GM18507 (cell line): ENCODE data around the gene FAM83E.
"Not testable (repeated sequence)": the region's sequence is repeated elsewhere in the genome, so short reads cannot be mapped to it uniquely, and the experiment has no call there.

Experiments used
- DNase-seq: peaks from one replicate; pipeline ENCODE4 v3.0.0; 2011; ENCODE audit warnings: low read depth; ENCODE audit not compliant: insufficient read length; ENCODE audit errors: extremely low spot score
- FAIRE-seq: peaks from 2 replicates; lab custom pipeline; 2011; peaks lifted over from hg19 to GRCh38; lab: Jason Lieb, UNC

The FAM83E gene

DNA sequence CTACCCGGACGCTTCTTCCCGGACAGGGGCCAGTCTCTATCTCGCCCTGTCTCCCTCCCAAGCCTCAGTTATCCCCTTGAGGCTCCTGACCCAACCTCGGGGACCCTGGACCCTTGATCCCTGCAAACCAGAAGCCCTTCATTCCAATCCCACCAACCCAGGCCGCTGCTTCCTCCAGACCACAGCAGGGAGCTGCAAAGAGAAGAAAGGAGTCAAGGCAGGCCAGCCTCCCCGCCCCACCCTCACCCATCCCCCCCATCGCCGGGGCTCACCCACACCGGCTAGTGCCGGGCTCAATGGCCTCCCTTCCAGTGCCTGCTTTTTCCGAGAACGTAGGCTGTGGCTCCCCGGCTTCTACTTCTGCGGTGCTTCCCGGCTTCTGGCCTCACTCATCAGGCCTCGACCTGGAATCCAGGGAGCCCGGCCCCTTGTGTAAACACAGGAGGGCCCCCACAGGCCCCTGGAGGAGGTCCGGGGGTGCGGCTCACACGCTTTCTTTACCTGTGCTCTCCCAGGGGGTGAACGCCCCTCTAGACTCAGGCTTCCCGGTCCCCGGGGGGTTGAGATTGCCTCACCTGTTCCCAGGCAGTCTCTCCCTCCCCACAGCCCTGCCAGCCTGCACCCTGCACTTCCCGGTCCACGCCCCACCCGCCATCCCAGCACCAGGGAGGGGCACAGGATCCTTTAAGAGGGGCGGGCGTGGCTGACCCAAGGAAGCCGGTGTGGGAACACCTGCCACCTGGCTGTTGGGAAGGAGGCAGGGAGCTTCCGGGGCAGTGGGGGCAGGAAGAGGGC lies at the start of gene FAM83E:
TSS of gene FAM83E (minus strand) at position 641 of the 795 bp plus-strand sequence. CDS start 1,704 bp downstream, outside the sequence.
- DNase-seq = no peak

DNA sequence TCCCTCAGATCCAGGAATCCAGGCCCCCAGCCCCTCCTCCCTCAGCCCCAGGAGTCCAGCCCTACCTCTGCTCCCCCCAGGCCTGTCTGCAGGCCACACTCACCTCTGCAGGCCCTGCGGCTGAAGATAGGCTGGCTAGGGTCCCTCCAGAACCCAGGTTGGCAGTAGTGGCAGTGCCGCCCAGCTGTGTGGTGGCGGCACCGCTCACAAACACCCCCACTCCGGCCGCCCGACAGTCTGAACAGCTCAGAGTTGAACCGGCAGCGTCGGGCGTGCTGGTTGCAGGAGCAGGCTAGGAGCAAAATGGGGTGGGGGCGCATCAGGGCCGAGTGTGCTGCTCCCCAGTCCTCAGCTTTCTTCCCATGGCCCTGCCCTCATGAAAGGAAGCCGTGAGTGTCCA lies 49.6 kb upstream of the FAM83E start:
- FAIRE-seq (no peak), DNase-seq (no peak)

More for the DNA sequence above, at the start of gene FAM83E:
- FAIRE-seq = no peak

- no peak for DNase-seq
- no peak for FAIRE-seq
Observed at GRCh38 chr19:48663667-48664066, 48.8 kb upstream of the FAM83E start.

DNA sequence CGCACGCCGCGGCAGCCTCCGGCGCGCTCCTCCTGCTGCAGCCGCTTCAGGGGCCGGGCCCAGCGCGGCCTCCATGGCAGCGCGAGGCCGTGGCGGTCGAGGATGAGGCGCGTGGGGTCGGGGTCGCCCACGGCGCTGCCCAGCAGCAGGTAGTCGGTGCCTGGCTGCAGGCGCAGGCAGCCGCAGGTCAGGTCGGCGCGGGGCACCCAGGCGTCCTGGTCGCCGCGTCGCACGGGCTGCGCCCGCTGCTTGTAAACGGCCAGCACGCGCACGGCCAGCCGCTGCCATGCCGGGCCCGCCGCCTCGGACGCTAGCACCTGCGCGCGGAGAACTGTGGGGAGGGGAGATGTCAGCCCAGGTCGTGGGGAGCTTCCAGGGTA lies 46.8 kb upstream of the FAM83E start:
- DNase-seq (no peak), FAIRE-seq (no peak)

- peak; percentile 98 for DNase-seq
- FAIRE-seq = peak; percentile 98
Observed at GRCh38 chr19:48660852-48661710, 46.2 kb upstream of the FAM83E start.

DNA sequence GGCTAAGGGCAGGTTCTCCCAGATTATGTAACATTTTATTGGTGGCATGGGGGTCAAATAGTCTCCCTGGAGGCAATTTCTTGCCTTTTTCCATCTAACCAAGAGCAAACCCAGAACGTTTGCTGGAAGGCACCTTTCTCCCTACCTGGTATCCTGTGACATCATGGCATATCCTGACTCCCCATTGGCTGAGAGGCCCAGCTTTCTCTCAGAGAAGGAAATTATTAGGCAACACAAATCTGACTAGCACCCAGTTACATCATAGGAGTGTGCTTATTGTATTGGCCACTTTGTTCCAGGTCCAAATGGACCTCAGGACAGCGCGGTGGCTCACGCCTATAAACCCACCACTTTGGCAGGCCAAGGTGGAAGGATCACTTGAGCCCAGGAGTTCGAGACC lies 44.9 kb upstream of the FAM83E start:
- FAIRE-seq = peak; percentile 62

GRCh38 chr19:48658483-48658882 lies 43.6 kb upstream of the FAM83E start:
- DNase-seq (no peak), FAIRE-seq (no peak)

More for the DNA sequence above, 44.9 kb upstream of the FAM83E start:
- DNase-seq = no peak

GRCh38 chr19:48657828-48658227 lies 43.0 kb upstream of the FAM83E start:
- not testable (repeated sequence) for DNase-seq, FAIRE-seq

DNA sequence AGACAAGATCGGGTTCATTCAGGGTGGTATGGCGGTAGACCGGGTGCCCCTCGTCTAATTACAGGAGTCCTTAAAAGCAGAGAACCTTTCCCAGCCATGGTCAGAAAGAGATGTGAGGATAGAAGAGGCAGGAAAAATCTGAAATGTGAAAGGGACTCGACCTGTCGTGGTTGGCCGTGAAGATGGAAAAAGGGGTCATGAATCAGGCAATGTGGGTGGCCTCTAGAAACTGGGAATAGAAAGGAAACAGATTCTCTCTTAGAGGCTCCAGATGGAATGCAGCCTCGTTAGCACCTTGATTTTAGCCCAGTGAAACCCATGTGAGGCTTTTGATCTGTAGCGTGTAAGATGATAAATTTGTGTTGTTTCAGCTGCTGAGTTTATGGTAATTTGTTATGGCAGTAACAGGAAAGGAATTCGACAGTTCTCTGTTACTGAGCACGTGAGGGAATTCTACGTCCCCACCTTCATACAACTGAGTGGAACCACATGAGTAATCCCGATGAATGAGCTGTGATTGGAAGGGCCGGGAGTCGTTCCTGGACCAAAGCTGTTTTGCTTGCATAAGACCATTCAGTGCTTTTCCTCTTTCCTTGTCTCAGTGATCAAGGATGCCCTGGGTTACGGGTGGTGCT lies 42.1 kb upstream of the FAM83E start:
- FAIRE-seq (no peak), DNase-seq (no peak)

- FAIRE-seq (no peak), DNase-seq (no peak)
Observed at GRCh38 chr19:48654299-48655059, 39.6 kb upstream of the FAM83E start.

DNA sequence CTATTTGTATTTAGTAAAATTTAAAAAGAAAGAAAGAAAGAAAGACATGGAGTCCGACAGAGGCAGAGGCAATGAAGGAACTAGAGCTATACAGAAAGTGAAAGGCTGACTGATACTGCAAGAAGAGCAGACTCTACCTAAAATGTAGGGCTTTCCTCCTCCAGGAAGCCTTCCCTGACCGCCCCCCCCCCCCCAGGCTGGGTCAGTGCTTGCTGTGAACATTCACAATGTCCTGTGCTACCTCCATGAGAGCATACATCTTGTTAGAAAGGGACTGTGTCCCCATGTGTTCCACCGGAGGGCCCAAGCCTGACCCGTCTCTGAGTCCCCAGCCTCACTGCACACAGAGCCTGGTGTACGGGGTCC lies 36.8 kb upstream of the FAM83E start:
- FAIRE-seq (no peak), DNase-seq (no peak)

DNA sequence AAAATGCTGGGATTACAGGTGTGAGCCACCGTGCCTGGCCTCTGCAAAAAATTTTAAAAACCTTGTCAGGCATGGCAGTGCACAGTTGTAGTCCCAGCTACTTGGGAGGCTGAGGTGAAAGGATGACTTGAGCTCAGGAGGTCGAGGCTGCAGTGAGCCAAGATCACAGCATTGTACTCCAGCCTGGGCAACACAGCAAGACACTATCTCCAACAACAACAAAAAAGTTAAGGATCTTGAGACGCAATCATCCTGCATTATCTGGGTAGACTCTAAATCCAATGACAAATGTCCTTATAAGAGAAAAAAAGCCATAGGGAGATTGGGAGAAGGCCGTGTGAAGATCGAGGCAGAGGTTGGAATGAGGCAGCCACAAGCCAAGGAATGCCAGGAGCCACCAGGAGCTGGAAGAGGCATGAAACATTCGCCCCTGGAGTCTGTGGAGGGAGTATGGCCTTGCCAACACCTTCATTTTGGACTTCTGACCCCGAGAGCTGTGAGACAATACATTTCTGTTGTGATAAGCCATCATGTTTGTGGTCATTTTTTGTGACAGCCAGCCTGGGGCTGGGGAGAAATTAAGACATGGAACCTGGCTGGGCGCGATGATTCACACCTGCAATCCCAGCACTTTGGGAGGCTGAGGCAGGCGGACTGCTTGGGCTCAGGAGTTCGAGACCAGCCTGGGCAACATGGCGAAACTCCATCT lies 36.3 kb upstream of the FAM83E start:
- FAIRE-seq (no peak), DNase-seq (no peak)

DNA sequence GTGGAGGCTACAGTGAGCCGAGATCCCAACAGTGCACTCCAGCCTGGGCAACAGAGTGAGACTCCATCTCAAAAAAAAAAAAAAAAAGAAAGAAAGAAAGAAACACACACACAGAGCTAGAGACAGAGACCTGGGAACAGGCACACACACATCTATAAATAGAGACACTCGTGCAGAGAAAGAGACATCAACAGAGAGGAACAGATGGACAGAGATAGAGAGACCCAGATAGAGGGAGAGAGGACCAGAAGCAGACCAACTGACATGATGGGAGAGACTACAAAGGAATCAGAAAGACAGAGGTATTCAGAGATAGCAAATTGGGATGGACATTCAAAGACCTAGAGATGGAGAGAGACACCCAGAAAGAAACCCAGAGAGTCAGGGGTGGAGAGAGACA lies 33.3 kb upstream of the FAM83E start:
- FAIRE-seq = no peak

GRCh38 chr19:48646722-48647216 lies 31.9 kb upstream of the FAM83E start:
- no peak for DNase-seq
- no peak for FAIRE-seq

More for the DNA sequence above, 33.3 kb upstream of the FAM83E start:
- DNase-seq = no peak

- DNase-seq (peak; percentile 82), FAIRE-seq (peak; percentile 83)
Observed at GRCh38 chr19:48646001-48646721, 31.3 kb upstream of the FAM83E start, which contains the start of gene CA11. Gene CA11, minus strand, starts transcription at chr19:48646187. Its CDS starts 555 bp downstream, at chr19:48645632.

GRCh38 chr19:48645620-48646000 lies 30.7 kb upstream of the FAM83E start:
- no peak for FAIRE-seq
- no peak for DNase-seq

DNA sequence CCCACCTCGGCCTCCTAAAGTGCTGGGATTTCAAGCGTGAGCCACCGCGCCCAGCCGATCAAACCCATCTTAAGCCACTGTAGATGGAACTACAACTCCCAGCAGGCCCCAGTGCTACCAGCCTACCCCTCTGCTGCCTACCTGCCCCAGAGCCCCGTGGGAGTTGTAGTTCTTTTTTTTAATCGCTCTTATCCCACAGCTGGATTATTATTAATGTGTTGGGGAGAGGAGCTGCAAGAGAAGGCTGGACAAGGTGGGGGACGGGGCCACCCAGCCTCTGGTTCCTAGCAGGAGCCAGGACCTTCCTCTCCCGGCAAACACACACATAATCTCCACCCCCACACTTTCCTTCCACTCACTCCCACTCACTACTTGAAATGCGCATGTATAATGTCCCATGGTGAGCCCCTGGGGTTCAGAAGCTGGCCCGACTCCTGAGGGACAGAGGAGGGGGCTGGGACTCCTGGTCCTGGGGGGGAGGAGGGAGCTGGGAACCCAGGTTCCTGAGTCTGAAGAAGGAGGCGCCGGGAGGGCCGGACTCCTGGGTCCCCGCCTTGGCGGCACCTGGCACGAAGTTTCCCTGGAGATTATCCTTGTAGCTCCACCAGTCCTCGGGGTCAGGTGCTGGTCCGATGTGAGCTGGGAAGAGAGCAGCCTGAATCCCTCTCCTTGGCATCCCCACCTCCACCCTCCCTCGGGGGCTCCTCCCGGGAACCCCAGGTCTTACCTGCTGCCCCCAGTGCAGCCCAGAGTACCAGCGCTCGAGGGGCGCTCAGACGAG lies 30.2 kb upstream of the FAM83E start:
- FAIRE-seq = peak; percentile 68

More for the DNA sequence above, 30.2 kb upstream of the FAM83E start:
- DNase-seq = no peak
